Mesothelial cell of epicardium (in vitro differentiated cells): Measurements from ENCODE around the gene BCOR. TPM values are rescaled to one million over a fixed set of nuclear protein-coding genes. Genes with fewer than 3 reads are reported as not detected.

Experiments
- DNase-seq, 2 experiments: peaks; one replicate each; pipeline ENCODE4 v3.0.0; 2021; ENCODE audit warnings: low spot score in 2 of 2; ENCODE audit not compliant: unreplicated experiment in 2 of 2
- H3K27ac Mint-ChIP-seq: 2 replicates; pipeline ENCODE4 v1.8.0; 2021; ENCODE audit warnings: mixed read lengths
- H3K27me3 Mint-ChIP-seq: 2 replicates; pipeline ENCODE4 v1.8.0; 2021; ENCODE audit warnings: low read depth, mixed read lengths
- H3K36me3 Mint-ChIP-seq: 2 replicates; pipeline ENCODE4 v1.8.0; 2021; ENCODE audit warnings: mixed read lengths
- H3K4me1 Mint-ChIP-seq: 2 replicates; pipeline ENCODE4 v1.8.0; 2021; ENCODE audit warnings: mixed read lengths
- H3K4me3 Mint-ChIP-seq: 2 replicates; pipeline ENCODE4 v1.8.0; 2021; ENCODE audit warnings: mild to moderate bottlenecking, moderate library complexity, mixed read lengths
- H3K9me3 Mint-ChIP-seq: 2 replicates; pipeline ENCODE4 v1.8.0; 2021; ENCODE audit warnings: mixed read lengths
- total RNA-seq: library from RNA; stranded (reverse); gene quantifications from 3 replicates; pipeline ENCODE4 v1.2.1, GENCODE V29; 2021
- TF ChIP-seq, protein P1 (sequence below): fragments of 200-600 bp; sonication (generic); IDR thresholded peaks from one replicate; pipeline ENCODE4 v1.5.0; 2021; ENCODE audit warnings: antibody characterized with exemption; ENCODE audit not compliant: unreplicated experiment

Gene BCOR
- total RNA-seq, 1 donor from 2014 or later = 52.3 TPM

DNA sequence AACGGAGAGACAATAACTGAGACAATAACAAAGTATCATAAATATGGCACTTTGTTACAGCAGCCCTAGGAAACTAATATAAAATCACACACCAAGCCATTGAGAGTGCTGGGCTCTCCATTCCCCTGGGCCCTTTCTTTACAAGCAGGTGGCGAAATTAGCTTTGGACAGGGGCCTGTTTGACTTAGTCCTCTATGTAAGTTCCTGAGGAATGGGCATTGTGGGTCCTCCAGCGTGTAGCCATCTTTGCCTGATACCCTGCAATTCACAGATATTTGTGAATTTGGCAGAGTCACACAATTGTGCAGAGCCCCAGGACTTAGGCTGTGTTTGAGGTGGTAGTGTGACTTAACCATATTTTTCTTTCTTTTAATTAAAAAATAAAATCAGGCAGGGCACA, 67.6 kb downstream of the BCOR start:
- Mint-ChIP-seq H3K4me3 (no peak overlapping the region), H3K36me3 (no peaks in the 10 kb centered on the region), H3K27ac (no peak overlapping the region), H3K9me3 (peaks cover 22% of the 10 kb centered on the region), H3K4me1 (no peaks in the 10 kb centered on the region), H3K27me3 (no peaks in the 10 kb centered on the region)
- no peak for DNase-seq
- TF ChIP-seq, protein P1, sequence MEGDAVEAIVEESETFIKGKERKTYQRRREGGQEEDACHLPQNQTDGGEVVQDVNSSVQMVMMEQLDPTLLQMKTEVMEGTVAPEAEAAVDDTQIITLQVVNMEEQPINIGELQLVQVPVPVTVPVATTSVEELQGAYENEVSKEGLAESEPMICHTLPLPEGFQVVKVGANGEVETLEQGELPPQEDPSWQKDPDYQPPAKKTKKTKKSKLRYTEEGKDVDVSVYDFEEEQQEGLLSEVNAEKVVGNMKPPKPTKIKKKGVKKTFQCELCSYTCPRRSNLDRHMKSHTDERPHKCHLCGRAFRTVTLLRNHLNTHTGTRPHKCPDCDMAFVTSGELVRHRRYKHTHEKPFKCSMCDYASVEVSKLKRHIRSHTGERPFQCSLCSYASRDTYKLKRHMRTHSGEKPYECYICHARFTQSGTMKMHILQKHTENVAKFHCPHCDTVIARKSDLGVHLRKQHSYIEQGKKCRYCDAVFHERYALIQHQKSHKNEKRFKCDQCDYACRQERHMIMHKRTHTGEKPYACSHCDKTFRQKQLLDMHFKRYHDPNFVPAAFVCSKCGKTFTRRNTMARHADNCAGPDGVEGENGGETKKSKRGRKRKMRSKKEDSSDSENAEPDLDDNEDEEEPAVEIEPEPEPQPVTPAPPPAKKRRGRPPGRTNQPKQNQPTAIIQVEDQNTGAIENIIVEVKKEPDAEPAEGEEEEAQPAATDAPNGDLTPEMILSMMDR = no peak

DNA sequence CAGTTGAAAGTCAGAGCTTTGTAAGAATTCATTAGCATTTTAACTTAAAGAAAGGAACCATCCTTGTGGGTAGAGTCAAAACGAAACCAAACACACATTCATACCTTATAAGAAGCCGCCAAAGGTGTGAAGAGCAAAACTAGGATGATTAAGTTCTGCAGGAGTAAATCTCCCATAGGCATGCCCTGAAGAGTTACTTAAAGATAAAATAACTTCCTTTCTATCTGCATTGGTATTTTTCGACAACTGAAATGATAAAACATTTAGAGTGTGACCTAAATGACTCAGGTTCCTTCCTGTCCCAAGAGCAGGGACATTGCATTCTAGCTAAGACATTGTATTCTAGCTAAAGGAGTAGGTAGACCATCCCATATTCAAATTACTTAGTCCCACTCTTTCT, 75.3 kb downstream of the BCOR start:
- TF ChIP-seq, protein P1 = no peak
- Mint-ChIP-seq H3K27me3 (no peaks in the 10 kb centered on the region), H3K4me3 (no peak overlapping the region), H3K36me3 (no peaks in the 10 kb centered on the region), H3K27ac (no peak overlapping the region), H3K4me1 (peaks cover 6% of the 10 kb centered on the region), H3K9me3 (peaks cover 22% of the 10 kb centered on the region)
- no peak for DNase-seq

DNA sequence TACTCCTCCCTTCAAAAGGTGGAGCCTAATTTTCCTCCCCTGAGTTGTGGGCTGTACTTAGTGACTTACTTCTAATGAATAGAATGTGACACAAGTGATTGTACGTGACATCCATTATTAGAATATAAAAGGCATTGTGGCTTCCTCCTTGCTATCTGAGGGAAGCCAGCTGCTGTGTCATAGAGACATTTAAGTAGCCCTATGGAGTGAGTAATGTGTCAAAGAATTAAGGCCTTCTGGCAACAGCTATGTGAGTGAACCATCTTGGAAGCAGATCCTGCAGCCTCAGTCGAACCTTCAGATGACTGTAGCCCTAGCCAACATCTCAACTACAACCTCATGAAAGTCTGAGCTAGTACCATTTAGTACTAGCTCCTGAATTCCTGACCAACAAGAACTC, 76.1 kb downstream of the BCOR start:
- no peak overlapping the region for H3K4me3 Mint-ChIP-seq
- peaks cover 19% of the 10 kb centered on the region for H3K9me3 Mint-ChIP-seq
- H3K27me3 Mint-ChIP-seq = no peaks in the 10 kb centered on the region
- no peaks in the 10 kb centered on the region for H3K36me3 Mint-ChIP-seq
- TF ChIP-seq, protein P1 = no peak
- peaks cover 6% of the 10 kb centered on the region for H3K4me1 Mint-ChIP-seq
- no peak for DNase-seq
- H3K27ac Mint-ChIP-seq = no peak overlapping the region

DNA sequence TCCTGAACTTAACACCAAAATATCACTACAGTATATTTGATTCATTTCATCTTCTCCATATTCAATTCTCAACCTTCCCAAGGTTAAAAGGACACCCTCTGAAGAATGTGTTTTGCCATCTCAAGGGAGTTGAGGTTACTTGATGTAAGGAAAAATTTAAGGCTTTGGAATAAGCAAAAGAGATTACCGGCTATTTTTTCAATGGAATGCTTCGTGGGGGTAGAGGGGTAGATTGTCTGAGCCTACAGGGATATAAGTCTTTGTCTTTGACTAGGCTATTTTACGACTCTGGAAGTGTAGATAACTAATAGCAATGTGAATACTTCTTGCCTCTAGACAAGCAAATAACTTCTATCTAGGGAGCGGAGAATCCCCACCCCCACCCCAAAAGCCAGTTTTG, 78.2 kb downstream of the BCOR start:
- DNase-seq = no peak
- Mint-ChIP-seq H3K4me1 (peaks cover 6% of the 10 kb centered on the region), H3K4me3 (no peak overlapping the region), H3K27ac (no peak overlapping the region), H3K36me3 (no peaks in the 10 kb centered on the region), H3K27me3 (no peaks in the 10 kb centered on the region), H3K9me3 (peaks cover 25% of the 10 kb centered on the region)
- TF ChIP-seq, protein P1 = no peak

DNA sequence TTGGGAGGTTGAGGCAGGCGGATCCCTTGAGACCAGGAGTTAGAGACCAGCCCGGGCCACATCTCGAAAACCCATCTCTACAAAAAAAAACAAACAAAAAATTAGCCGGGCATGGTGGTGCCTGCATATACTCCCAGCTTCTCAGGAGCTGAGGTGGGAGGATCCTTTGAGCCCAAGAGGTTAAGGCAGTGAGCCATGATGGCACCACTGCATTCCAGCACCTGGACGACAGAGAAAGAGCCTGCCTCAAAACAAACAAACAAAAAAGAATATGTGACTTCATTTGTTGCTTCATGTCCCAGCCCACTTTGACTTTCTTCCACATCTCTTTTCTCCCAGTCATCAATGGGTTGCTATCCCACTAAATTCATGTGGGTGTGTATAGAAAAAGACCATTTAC, 79.7 kb downstream of the BCOR start:
- no peak for DNase-seq
- TF ChIP-seq, protein P1 = no peak
- no peaks in the 10 kb centered on the region for H3K27me3 Mint-ChIP-seq
- no peaks in the 10 kb centered on the region for H3K36me3 Mint-ChIP-seq
- no peak overlapping the region for H3K27ac Mint-ChIP-seq
- H3K4me3 Mint-ChIP-seq = no peak overlapping the region
- H3K9me3 Mint-ChIP-seq = peaks cover 22% of the 10 kb centered on the region
- H3K4me1 Mint-ChIP-seq = peaks cover 6% of the 10 kb centered on the region

DNA sequence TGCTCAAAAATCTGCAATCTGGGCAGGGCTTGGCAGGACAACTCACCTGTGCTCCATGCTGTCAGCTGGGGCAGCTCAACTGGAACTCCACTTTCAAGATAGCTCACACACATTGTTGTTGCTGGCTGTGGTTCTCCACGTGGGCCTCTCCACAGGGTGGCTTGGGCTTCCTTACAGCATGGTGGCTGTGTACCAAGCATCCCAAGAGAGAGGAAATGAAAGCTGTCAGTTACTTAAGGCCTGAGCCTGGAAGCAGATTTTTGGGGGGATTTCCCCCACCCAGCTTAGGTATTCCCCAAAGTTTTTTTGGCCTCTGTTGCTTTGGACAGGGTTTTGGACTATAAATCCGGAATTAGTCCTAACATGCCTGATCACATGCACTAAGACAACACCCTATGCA, 81.0 kb downstream of the BCOR start:
- Mint-ChIP-seq H3K9me3 (peaks cover 14% of the 10 kb centered on the region), H3K27me3 (peaks cover 4% of the 10 kb centered on the region), H3K4me1 (peaks cover 11% of the 10 kb centered on the region), H3K36me3 (no peaks in the 10 kb centered on the region), H3K4me3 (no peak overlapping the region), H3K27ac (no peak overlapping the region)
- TF ChIP-seq, protein P1 = no peak
- no peak for DNase-seq
